GM19463 (cell line): ENCODE results near the gene WDR36.

Source experiments
- ATAC-seq: cut with Tn5 transposase; IDR thresholded peaks from one replicate; pipeline ENCODE4 v1.9.1; 2021; ENCODE audit warnings: mild to moderate bottlenecking, moderate library complexity; ENCODE audit not compliant: unreplicated experiment

Gene WDR36

DNA sequence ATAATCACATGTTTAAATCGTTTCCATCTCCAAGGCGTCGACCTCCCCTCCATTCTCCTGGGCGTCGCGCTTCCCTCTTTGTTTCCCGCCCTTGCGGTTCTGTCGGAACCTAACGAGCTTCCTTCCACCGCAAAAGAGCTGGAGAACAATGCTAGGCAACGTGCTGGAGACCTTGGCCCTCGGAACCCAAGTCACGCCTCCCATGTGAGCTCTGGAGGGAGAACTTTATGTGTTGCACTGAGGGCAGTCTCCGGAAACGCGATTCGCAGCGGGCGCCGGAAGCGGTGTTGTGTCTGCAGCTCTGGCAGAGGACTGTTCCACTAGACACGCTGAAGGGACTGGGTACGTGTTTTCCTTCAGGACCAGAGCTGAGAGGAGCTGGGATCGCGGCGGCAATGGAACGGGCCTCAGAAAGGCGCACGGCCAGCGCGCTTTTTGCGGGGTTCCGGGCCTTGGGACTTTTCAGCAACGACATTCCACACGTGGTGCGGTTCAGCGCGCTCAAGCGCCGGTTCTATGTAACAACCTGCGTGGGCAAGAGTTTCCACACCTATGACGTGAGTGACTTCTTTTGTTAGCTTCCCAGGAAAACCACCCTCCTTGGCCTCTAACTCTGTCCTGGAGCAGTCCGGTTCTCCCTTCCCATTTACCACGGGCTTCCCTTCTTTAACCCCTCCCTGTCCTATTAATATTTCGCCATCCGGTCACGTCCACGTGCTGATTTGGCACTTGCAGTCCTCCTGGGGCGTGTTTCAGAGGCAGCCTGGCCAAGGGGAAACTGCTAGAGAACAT, at the start of gene WDR36:
Gene WDR36 (plus strand): TSS at position 287 of the 792 bp plus-strand sequence. CDS start 109 bp downstream, at position 396.
- ATAC-seq = peak; percentile 91

DNA sequence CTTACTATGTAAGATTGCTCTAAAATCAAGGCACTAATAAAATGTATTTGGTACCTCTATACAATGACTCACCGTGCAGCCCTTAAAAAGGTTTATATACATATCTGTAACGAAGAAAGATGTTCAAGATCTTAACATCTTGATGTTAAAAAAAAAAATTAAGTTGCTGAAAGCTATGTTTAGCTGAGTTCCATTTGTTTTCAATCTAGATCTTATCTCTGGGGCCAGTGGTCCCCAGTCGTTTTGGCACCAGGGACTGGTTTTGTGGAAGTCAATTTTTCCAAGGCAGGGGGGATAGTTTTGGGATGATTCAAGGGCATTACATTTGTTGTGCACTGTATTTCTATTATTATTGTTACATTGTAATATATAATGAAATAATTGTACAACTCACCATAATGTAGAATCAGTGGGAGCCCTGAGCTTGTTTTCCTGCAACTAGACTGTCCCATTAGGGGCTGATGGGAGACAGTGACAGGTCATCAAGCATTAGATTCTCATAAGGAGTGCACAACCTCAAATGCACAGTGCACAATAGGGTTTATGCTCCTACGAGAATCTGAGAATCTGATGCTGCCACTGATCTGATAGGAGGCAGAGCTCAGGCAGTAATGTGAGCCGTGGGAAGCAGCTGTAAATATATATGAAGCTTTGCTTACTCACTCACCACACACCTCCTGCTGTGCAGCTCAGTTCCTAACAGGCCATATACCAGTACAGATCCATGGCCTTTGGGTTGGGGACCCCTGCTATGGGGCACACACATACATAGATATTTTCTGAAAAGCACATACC, 48.2 kb upstream of the WDR36 start:
- ATAC-seq = no peak

DNA sequence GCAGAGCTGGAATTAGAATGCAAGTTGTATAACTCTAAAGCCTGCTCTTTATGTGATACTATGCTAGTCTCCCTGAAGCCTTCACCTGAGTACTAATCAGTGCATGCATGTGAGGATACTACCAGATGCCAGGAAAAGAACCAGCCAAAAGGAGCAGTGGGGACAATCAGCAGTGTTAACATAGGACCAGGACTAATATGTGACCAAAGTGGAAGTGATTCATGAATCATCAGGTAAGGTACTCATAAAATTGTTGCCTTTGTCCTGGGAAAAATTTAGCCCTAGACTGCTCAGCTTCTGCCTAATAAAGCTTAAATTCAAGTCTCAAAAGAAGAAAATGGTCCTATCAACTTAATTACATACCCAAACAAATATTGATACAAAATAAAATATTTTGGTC, 34.1 kb upstream of the WDR36 start:
- no peak for ATAC-seq

DNA sequence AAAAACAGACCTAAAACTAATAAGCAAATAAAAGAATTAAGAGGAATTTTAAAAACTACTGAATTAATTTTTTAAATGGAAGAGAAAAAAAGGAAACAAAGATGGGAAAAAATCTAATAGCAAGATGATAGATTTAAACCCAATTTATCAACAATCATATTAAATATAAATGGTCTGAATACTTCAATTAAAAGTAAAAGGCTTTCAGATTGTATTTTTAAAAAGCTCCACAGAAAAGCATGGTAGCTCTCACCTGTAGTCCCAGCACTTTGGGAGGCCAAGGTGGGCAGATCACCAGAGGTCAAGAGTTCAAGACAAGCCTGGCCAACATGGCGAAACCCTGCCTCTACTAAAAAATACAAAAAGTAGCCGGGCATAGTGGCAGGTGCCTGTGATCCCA, 32.0 kb upstream of the WDR36 start:
- ATAC-seq = no peak

DNA sequence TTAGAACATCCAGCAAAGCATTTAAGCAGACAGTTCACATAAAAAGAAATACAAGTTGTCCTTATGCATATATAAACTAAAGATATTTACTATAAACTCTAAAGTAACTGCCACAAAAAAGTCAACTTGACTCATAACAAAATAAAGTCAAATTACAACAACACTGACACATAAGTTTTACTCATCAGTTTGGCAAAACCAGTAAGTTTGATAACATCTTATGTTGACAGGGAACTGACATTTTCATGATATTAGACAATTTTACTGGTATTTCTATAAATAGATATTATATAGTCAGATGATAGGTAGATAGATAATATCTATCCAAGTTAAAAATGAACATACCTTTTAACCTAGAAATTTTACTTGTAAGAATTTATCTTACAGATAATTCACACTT, 30.5 kb upstream of the WDR36 start:
- no peak for ATAC-seq

DNA sequence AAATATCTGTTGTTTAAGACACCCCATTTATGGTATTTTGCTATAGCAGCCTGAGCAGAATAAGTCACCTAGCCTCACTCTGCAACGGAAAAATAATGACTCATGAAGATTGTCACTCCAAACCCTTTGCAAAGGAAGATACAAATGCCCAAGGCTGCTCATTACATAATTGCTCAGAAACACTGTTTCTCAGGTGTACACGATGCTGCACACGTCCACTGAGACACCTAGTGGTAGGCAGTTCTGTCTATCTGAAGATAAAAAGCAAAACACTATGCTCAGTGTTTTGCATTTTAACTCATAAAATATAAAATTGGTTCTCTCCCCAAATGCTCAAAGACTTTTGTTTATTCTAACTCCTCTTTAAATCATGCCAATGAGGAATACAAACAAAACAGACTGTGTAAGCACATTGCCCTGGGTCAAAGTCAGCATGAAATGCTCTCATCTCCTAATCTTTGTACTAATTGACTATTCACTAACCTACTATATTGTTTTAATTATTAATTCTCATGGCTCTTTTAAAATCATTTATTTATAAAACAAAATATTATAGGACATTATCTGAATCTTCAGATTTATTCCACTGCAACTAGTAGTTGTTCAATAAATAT, 28.3 kb upstream of the WDR36 start:
- ATAC-seq = peak; percentile 65

DNA sequence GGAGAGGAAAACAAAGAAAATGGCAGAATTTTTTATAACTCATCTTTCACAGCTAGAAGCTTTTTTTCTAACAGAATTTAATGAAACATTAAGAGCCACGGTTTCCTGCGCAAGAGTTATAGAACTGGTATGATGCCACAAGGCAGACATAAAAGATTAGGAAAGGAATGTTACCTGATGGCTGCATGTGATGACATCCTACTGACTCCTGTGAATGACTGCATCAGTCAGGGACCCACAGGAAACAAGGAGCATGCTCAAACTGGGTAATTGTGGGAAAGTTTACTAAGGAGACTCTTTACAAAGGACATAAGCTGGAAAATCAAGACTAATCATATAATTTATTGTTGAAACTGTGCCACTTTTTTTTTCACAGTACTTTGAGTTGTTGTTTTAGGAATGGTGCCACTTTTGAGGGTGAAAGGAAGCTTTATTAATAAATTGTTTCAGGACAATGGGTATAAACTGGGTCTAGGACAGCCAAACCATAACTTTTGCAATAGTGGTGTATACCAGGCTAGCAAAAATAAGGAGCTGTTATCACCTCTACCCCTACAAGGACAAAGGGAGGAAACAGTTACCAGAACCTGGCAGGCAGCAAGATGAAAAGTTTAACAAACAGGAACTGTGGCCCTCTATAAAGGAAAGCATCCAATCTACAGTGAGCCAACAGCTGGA, 25.7 kb upstream of the WDR36 start:
- ATAC-seq = no peak

DNA sequence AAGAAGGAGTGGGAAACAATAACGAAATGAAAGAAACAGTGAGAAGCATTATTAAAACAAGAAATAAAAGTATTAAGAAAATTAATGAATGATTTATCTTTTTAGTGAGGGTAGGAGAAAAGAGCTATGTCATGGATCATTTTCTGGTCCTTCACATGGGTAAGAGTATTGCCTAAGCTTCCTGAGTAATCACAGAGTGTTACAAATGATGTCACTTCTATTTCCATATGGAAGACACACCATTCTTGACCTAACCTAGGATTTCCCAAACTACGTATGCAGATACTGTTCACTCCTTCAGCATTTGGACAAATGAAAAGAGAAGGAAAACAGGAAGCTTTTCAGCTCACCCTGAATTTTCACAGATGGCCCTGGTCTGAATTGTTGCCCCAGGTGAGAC, 23.9 kb upstream of the WDR36 start:
- ATAC-seq = no peak

DNA sequence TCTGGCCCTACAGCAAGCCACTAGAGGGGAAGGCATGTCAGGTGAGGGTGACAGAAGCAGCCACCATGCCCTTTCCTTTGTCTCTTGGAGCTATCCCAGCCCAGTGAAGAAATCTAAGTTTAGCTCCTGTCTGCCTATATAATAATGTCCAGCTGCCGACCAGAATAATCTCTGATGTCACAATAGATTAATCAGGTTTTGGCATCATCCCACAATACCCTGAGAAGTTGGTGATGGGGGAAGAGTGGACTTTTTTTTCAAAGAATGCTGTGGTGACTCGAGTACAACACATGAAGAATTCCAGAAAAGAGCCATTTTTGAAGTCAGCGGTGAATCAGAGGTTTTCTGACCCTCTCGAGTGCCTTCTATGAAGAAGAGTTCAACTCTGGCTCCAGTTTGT, 22.3 kb upstream of the WDR36 start:
- no peak for ATAC-seq

DNA sequence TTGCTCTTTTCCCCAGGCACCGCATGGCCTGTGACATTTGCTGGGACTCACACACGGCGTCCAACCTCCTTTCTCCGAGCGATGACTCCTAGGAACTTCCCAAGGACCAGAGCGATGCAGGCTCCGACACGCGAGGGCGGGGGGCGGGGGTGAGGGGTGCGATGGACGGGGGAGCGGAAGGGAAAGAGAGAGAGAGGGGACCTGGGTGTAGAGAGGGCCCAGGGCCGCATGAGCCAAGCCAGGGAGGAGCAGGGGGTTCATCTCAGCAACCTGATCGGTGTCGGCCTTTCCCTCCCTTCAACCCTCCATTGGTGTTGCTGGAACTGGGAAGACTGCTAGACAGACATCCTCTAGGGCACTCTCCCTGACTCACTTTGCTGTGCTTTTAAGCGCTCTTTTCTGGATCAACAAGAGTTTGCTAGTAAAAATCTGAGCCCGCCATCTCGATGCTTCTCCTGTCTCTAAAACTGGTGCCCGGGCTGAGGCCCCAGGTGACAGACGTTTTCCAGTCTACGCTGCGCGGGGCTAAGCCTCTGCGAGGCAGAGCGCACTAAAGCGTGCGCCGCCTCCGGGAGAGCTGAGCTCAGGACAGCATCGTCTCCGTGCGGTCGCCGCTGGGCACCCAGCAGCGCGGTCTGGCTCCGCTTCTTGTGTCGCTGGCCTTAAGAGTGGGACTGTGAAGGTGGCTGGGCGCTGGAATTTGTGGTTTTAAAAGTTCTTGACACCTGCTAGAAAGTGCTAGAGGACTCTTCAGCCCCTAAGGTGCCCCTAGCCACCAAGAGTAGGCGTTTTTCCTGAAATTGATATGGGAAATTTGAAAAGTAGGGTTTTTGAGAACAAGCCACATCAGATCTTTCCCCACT, 21.6 kb upstream of the WDR36 start:
- ATAC-seq = peak; percentile 32

DNA sequence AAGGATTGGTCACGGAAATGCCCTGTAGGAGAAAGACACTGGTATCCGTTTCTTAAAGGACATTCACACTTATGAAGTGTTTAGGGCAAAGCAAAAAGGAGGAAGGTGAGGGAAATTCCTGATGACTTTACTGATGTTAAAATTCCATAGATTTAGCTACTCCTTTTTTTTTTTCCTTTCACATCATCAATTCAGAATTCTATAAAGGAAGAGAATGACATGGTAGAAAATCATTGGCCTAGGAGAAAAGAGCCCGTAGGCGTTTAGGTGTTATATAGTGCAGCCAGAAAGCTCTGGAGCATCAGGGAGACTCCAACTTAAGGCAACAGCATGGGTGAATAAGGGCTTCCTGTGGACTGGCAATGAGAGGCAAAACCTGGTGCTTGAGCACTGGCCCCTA, 20.7 kb upstream of the WDR36 start, which contains the start of gene TSLP:
Gene TSLP (plus strand): TSS at position 301 of the 400 bp plus-strand sequence. CDS start 178 bp downstream, outside the sequence.
- ATAC-seq = no peak

DNA sequence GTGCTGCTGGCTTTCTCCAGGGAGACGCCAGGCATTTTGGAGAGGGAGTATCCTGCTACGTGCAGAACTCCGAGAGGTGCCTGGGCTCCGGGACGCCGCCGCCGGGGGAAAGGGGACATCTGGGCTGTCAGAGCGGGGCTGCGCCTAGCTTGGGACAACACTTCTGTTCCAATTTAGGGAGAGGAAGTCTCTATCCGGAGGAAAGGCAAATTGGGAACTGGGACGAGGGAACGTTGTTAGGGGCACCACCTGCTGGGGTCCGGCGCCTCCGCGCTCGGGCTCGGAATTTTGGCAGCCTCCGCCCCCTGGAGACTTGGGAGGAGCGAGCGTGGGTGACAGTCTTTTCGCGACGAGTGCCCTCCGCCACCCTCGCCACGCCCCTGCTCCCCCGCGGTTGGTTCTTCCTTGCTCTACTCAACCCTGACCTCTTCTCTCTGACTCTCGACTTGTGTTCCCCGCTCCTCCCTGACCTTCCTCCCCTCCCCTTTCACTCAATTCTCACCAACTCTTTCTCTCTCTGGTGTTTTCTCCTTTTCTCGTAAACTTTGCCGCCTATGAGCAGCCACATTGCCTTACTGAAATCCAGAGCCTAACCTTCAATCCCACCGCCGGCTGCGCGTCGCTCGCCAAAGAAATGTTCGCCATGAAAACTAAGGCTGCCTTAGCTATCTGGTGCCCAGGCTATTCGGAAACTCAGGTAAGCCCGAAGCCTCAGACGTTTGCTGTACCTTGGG, 19.0 kb upstream of the WDR36 start:
- peak; percentile 81 for ATAC-seq

DNA sequence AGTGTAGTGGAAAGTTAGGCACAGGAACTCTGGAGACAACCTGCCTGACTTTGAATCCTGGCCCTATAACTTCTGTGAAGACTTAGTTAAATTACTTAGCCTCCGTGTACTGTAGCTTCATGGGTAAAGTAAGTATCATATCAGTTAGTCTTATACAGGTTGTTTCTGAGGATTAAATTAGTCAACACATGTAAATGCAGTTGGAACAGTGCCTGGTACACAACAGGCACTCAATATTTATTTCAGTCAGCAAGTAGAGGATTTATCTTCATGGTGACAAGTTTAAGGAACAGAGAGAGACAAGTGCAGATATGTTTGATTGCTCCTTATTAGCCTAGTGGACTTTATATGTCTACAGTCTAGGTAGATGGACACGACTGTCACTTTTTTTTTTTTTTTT, 17.9 kb upstream of the WDR36 start:
- no peak for ATAC-seq

DNA sequence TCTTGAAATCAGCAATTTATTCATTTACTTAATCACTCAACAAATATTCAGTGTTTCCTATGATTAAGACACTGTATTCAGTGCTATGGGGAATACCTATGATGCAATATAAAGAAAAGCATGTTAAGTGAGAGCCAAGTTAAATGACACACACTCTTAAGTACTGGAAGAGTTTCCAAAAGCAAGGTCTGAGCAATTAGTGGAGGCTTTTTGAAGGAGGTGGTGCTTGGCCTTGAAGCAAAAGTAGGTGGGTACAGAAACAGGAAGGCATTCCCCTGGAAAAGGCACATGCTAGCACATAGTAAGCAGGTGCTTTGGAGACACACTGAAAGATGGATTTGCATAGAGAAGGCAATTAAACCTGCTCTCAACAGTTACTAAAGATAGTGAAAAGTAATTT, 16.6 kb upstream of the WDR36 start:
- ATAC-seq = no peak

DNA sequence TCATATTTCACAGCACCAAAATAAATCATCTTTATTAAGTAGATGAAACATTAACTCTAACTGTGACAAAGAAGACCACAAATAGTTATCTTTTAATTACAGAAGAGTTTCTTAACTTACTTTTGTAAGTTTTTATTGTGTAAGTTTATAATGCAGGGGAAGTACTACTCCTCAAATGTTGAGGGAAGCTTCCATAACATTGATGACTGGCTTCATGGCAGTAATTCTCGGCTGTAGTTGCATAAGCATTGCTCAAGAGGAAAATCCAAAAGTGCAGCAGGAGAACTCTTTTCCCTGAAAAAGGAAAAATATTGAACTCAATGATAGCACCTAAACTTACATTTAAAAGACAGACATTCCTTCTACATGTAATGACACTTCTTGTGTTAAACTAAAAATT, 16.1 kb upstream of the WDR36 start:
- ATAC-seq = no peak

DNA sequence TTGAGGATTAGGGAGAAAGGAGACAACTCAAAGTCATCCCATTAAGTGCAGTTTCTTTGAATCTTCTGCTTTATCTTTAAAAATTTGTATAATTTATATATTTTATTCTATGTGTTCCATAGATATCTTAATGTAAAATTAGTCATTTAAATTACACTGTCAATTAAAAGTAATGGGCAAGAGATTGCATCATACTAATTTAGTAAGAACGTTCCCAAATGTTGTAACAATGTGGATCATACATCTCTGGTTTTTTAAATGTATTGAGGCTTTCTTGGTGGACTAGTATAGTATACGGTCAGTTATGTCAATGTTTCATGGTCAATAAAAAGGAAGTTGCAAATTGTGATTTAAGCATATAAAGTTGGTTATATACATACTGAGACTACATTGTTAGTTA, 14.5 kb upstream of the WDR36 start:
- ATAC-seq = no peak

DNA sequence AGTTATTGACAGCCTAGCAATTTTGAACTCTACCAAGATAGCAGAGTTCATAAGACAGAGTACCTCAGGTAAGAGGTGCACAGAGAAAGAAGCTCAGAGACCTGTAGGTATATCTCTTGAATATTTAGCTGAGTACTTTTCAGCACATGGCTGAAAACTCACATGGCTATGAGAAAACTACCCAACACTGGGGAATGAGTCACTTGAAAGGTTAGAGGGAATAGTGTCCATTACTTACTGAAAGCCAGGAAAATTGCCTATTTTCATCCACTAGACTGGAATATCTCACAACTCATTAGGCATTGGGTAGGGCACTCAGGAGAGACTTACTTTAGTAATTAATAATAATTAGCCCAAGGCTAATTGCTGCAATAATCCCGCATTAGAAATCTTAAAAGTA, 12.3 kb upstream of the WDR36 start:
- ATAC-seq = no peak

DNA sequence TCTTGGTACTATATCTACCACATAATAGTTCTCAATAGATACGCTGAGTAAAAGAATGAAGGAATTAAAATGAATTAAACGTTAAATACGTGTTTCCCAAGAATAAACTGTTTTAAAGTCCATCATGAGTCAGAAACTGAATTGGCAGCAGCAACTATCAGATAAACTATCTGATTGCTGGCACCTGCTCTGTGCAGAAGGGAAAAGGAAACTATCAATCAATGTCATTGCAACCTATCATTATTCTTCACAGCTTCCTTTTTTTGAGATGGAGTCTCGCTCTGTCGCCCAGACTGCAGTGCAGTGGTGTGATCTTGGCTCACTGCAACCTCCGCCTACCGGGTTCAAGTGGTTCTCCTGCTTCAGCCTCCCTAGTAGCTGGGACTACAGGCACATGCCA, 8.8 kb upstream of the WDR36 start:
- ATAC-seq = peak; percentile 50

DNA sequence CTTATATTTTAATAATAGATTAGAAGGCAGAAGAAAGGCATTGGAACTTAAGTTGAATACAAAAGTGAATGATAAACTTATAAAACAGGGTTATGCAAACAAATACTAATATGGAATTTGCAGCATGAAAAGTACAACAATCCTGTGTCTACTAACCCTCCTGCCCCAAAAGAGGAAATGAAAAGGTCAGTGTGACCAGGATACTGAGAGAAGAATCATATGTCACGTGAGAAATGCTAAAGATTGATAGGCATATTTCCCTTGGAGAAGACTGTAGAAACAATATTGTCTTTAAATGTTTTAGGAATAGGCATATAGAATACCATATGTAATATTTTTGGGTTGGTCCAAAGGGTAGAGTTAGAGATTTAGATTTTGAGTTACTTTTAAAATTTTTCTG, 3.8 kb downstream of the WDR36 start:
- ATAC-seq = no peak
